A549 (cell line): ENCODE data around the gene NCL.

ENCODE experiments used
- CHD4 ChIP-seq: fragments of 200-600 bp; sonication (generic); IDR thresholded peaks from 2 replicates; pipeline ENCODE4 v1.6.1; 2016; ENCODE audit warnings: antibody characterized with exemption, mild to moderate bottlenecking, borderline replicate concordance
- CTCF ChIP-seq: fragments of >200 bp; sonication (Bioruptor Twin); formaldehyde crosslinking; IDR thresholded peaks from 3 replicates; pipeline ENCODE4 v1.5.1; 2016
- EP300 ChIP-seq, 2 experiments: fragments of >200 bp; sonication (Bioruptor Twin); formaldehyde crosslinking; IDR thresholded peaks; 2 replicates in 1 of 2; 3 replicates in 1 of 2; pipeline ENCODE4 v1.6.1; 2016 to 2017
- FOSB ChIP-seq: fragments of 250-450 bp; sonication (Bioruptor Pico); IDR thresholded peaks from 2 replicates; pipeline ENCODE4 v1.5.0; 2020; ENCODE audit warnings: mild to moderate bottlenecking, moderate library complexity
- HDAC2 ChIP-seq: fragments of 200-600 bp; sonication (generic); IDR thresholded peaks from 2 replicates; pipeline ENCODE4 v1.6.1; 2016
- JUN ChIP-seq, 2 experiments: fragments of >200 bp; sonication (Bioruptor Twin); formaldehyde crosslinking; IDR thresholded peaks; 2 replicates in 1 of 2; 3 replicates in 1 of 2; pipeline ENCODE4 v1.6.1; 2016 to 2017
- MAX ChIP-seq: IDR thresholded peaks from 2 replicates; pipeline ENCODE4 v1.6.1; 2012
- MAZ ChIP-seq: fragments of 150-350 bp; IDR thresholded peaks from 2 replicates; pipeline ENCODE4 v1.6.1; 2014; ENCODE audit warnings: antibody characterized with exemption, low read depth, low read length, borderline replicate concordance

- TF ChIP-seq CHD4: no peak
- no peak for TF ChIP-seq CTCF
- TF ChIP-seq EP300 (IDR thresholded peaks at IDR 0.05): no peak
- TF ChIP-seq FOSB: no peak
- TF ChIP-seq HDAC2: no peak
- no peak for TF ChIP-seq MAX
- no peak for TF ChIP-seq MAZ
- TF ChIP-seq JUN (IDR thresholded peaks at IDR 0.05): no peak
Observed at GRCh38 chr2:231460073-231460835, 4.0 kb downstream of the NCL start.
